Keratinocyte (primary cell): ENCODE data around the gene PRKN.

Experiments
- CTCF ChIP-seq, 3 experiments: IDR thresholded peaks in 1 of 3; conservative IDR thresholded peaks in 1 of 3; optimal IDR thresholded peaks in 1 of 3; 2 replicates in 2 of 3; 3 replicates in 1 of 3; pipeline versions ENCODE3 to v1.5.1; 2011; ENCODE audit warnings: low read length in 3 of 3, mild to moderate bottlenecking in 3 of 3, moderate library complexity in 2 of 3, control low read depth in 1 of 3, inconsistent platforms in 1 of 3; ENCODE audit not compliant: insufficient read depth in 2 of 3; ENCODE audit errors: extremely low read depth in 1 of 3
- EZH2 ChIP-seq: IDR thresholded peaks from one replicate; pipeline ENCODE4 v1.6.1; 2012; ENCODE audit warnings: inconsistent platforms, mild to moderate bottlenecking, low read length, moderate library complexity

- no peak for TF ChIP-seq CTCF (optimal IDR thresholded peaks at IDR 0.05 in 1 of 3, IDR thresholded peaks at IDR 0.05 in 1 of 3, conservative IDR thresholded peaks at IDR 0.05 in 1 of 3; ENCODE audit: extremely low read depth in 1 of 3, insufficient read depth in 2 of 3, low read length in 3 of 3)
- no peak for TF ChIP-seq EZH2
Measured at GRCh38 chr6:161354276-161354840, 1373.2 kb downstream of the PRKN start.
